HG02943 (cell line): ENCODE data around the gene STAC3.

Experiments
- ATAC-seq: cut with Tn5 transposase; IDR thresholded peaks from one replicate; pipeline ENCODE4 v1.9.1; 2021; ENCODE audit warnings: mild to moderate bottlenecking, low read depth, moderate library complexity; ENCODE audit not compliant: unreplicated experiment

STAC3 gene

DNA sequence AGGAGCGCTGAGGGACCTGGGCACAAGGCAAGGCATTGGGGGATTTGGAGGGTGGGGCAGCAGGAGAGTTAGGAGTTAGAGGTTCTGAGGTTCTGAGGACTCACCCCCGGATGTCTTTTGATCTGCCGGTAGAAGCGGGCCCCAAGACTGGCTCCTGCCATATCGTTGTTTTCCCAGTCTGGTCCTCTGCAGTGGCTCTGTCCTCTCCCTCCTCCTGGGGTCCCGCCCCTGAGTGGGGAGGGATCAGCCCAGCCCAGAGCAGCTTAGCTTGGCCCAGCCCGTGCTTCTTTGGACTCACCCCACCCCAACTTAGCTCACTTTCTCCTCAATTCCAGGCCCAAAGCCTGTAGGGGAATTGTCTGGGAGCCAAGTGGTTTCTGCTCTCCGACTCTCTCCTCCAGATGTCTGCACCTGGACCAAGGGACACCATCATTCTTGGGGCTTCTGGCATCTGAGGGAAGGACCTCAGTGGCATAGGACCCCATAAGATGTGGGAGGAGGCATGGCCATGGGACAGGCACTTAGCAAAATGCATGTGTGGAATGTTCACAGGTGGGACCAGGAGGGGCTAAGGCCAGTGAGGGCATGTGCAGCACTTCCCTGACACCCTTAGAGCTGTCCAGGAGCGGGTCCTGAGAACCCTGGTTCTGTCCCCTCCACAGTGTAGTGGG lies 13.9 kb downstream of the STAC3 start:
- ATAC-seq = no peak

DNA sequence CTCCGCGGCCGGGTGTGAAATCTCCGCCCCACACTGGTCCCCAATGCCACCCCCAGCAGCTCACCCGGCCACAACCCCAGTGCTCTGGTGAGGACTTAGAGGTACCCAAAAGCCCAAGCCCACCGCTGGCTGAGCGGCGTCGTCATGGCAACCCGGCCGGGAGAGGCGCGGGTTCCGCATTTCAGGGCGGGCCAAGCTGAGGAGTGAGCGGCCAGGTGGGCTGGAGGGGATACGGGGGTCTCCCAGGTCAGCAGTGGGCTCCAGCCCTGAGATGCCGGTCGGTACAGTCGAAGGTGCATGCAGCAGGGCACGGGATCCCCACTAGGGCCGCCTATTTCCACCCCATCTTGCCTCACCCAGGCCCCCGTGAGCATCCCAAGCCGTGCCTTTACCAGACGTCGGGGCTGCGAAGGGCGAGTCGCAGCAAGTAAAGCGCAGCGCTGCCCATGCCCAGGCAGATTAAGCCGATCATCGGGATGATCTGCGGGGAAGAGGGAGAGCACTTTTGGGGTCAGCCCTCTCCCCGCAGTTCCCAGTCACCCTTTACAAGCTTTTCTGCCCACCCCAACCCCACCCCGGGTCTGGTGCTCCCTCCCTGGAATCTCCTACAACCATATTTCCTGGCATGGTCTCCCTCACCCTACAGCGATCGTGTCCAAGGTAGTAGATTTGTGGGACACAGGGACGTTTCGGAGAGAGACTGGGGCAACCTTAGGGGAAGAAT lies 14.6 kb downstream of the STAC3 start:
- no peak for ATAC-seq

DNA sequence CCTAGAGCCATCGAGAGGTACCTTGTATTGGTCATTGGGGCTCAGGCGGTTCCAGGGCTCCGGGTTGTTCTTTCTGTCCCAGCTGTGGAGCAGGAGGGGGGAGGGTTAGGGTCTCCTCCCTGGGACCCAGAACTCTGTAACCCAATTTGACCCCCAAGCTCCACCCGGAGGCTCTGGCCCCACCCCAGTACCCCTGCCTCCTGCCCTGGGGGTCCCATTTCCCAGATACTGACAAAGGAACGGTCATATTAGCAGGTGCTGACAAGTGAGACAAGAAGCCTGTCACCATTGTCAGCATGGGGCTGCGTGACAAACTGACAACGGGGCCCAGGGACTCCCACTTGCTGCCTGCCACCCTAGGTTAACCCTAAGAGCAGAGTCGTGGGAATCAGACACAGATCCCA lies 15.3 kb downstream of the STAC3 start:
- no peak for ATAC-seq

GRCh38 chr12:57235017-57235727 lies 15.8 kb downstream of the STAC3 start:
- no peak for ATAC-seq

DNA sequence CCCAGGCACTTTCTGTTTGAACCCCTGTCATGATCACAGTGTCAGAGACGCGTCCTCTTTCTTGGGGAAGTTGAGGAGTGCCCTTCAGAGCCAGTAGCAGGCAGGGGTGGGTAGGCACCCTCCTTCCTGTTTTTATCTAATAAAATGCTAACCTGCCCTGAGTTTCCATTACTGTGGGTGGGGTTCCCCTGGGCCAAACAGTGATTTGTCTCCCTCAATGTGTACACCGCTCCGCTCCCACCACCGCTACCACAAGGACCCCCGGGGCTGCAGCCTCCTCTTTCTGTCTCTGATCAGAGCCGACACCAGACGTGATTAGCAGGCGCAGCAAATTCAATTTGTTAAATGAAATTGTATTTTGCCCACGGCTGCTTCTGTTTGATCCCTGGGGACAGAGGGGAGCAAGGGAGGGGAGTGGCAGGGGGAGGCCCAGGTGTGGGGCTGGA lies 16.4 kb downstream of the STAC3 start:
- ATAC-seq = no peak

DNA sequence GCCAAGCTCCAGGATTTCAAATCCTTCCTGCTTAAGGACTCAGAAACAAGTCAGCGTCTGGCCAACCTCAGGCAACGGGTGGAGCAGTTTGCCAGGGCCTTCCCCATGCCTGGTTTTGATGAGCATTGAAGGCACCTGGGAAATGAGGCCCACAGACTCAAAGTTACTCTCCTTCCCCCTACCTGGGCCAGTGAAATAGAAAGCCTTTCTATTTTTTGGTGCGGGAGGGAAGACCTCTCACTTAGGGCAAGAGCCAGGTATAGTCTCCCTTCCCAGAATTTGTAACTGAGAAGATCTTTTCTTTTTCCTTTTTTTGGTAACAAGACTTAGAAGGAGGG lies 16.8 kb downstream of the STAC3 start:
- no peak for ATAC-seq

GRCh38 chr12:57233357-57234232 lies 17.4 kb downstream of the STAC3 start:
- ATAC-seq = no peak

- ATAC-seq = no peak
Observed at GRCh38 chr12:57232156-57232756, 18.7 kb downstream of the STAC3 start.

DNA sequence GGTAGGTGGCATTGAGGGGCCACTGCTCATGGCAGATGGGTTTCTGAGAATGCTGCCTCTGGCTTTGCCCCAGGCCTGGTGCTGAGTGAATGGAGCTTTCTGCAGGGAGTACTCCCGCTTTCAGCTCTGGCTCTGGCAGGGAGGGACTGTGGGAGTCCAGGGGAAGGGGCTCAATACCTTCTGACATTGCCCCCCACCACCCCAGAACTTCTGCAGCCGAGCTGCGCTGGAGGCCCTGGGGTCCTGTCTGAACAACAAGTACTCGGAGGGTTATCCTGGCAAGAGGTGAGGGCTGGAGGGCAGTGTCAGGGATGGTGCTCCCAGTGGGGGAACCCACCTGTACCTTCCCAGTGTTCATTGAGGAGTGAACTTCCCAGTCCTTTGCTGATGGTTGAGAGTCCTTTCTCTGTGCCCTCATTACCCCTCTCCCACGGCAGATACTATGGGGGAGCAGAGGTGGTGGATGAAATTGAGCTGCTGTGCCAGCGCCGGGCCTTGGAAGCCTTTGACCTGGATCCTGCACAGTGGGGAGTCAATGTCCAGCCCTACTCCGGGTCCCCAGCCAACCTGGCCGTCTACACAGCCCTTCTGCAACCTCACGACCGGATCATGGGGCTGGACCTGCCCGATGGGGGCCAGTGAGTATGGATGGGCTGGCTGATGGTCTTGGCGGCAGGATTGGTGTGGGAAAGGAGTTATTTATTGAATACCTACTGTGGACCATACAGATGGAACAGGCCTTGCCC lies 19.5 kb downstream of the STAC3 start:
- no peak for ATAC-seq

DNA sequence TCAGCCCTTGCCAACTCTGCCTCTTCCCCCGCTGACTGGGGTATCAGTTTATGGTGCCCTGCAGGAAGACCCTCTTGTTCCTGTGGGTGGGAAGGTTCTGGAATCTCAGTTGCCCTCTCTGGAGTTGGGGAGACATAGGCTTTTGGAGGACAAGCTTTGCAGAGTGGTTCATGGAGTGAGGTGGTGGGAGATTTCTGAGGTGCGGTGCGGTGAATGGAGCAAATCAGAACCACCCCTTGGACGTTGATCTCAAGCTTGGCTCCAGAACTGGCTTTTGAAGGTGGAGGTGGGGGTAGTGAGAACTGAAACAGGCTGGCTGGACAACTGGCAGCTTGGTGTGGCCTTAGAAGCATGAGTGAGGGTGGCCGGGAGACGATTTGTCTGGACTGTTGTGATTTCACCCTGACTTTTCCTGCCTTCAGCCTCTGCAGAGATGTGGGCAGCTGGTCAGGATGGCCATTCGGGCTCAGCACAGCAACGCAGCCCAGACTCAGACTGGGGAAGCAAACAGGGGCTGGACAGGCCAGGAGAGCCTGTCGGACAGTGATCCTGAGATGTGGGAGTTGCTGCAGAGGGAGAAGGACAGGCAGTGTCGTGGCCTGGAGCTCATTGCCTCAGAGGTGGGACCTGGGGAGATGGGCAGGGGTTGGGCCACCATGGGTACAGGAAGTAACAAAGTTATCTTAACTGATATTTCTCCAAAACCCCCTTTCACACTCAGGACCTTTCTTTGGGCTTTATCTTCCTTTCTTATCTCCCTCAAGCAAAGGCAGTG lies 20.4 kb downstream of the STAC3 start:
- ATAC-seq = no peak

GRCh38 chr12:57229634-57230380 lies 21.2 kb downstream of the STAC3 start, which contains the start of gene SHMT2:
Gene SHMT2, plus strand, starts transcription at chr12:57229711. Its CDS starts 68 bp downstream, at chr12:57229779.
- no peak for ATAC-seq

DNA sequence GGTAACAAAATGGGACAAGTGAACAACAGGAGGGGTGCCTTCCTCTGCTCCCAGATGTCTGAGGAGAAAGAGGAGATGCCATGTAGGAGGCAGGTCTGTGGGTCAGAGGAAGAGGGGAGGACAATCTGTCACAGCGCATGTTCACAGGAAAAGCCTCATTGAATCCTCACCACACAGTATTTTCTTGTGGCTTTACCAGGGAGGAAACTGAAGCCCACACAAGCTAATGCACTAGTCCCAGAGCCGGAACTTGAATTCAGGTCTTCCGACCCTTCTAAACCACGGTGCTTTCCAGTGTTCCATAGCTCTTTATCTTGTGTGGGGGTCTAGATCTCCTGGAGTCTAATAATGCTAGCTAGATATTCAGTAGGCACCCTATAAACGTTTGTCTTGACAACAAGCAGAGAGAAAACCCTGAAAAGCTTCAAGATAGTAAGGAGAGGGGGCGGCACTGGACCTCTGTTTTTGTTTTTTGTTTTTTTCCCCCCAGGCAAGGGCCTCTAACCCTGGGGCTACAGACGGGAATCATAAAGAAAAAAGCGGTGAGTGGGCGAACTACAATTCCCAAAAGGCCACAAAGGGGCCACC lies 21.8 kb downstream of the STAC3 start:
- ATAC-seq = no peak

GRCh38 chr12:57227315-57228115 lies 23.5 kb downstream of the STAC3 start:
- no peak for ATAC-seq

DNA sequence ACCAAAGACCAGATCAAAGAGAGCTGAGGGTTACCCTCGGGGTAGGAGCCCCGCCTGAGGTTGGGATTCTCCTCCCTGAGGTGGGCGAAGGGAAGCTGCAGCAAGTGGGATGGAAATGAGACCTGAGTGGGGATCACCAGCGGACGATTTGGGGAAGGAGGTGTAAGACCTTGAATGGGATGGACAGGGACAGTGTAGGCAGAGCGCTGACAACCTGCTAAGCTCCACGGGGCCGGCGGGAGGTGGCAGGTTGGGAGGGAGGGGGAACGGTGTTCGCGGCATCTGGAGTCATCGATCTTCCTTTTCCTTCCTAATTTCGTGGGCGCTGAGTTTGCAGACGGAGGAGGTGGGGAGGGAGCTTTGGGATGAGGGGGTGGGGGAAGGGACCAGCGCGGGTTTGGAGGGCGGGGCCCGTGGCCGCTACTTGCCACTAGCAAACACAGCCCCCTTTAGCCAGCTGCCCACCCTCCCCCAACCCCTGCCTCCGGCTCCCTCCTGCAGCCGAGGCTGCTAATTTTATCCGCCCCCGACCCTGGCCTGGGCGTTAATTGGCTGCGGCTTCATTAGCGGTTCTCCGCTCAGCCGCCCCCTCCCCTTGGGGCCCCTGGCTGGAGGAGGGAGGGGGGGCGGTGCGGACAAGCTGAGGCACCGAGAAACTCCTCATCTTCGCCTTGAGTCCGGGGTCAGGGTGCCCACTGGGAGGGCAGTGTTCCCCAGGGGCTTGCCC lies 24.2 kb downstream of the STAC3 start:
- no peak for ATAC-seq

GRCh38 chr12:57225680-57226210 lies 25.2 kb downstream of the STAC3 start:
- ATAC-seq = no peak
